ENCODE data around the gene FTO.

DNA sequence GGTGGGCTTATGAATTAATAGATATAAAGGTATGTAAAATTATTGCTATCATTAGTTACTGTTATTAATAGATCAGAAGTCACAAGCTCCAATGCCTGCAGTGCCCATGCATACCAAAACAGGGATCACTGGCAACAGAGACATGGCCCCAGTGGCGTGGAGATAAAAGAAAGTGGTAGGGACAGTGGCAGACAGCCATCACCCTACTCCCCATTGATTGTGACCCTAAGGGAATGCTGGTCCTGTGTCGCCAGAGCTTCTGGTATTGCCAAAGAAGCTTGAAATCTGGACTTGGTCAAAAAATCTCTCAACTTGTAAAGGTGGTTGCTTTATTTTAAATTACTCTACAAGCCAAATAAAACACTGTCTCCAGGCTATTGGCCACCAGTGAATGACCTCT lies 303.5 kb downstream of the FTO start:
- TF ChIP-seq CTCF (conservative IDR thresholded peaks at IDR 0.05), result no peak
- TF ChIP-seq ZFX (IDR thresholded peaks at IDR 0.05), result no peak
